H1 (cell line): Measurements from ENCODE around the gene FGF1. TPM values are rescaled to one million over a fixed set of nuclear protein-coding genes. Genes with fewer than 3 reads are reported as not detected.

Source experiments
- BCL11A ChIP-seq, 2 experiments: IDR thresholded peaks; one replicate each; pipeline ENCODE4 v1.6.1; 2011; ENCODE audit warnings: low read depth in 2 of 2, low read length in 2 of 2, mild to moderate bottlenecking in 2 of 2
- CTBP2 ChIP-seq: IDR thresholded peaks from 2 replicates; pipeline ENCODE4 v1.7.0; 2011; ENCODE audit warnings: borderline replicate concordance, mild to moderate bottlenecking, moderate library complexity, mixed read lengths, low read length; ENCODE audit not compliant: insufficient read depth, insufficient read length
- RXRA ChIP-seq: IDR thresholded peaks from 2 replicates; pipeline ENCODE4 v1.6.1; 2011; ENCODE audit warnings: low read depth, mild to moderate bottlenecking, low read length, moderate library complexity; ENCODE audit not compliant: insufficient read depth
- SIN3A ChIP-seq, 2 experiments: IDR thresholded peaks in 1 of 2; conservative IDR thresholded peaks in 1 of 2; 2 replicates each; pipeline ENCODE4 v1.6.1; 2011 to 2012; ENCODE audit warnings: low read length in 2 of 2, improper control_type of control experiment in 1 of 2, low read depth in 1 of 2, mild to moderate bottlenecking in 1 of 2
- SP2 ChIP-seq: IDR thresholded peaks from 2 replicates; pipeline ENCODE4 v1.6.1; 2012; ENCODE audit warnings: mild to moderate bottlenecking, low read length, inconsistent platforms
- TCF12 ChIP-seq: IDR thresholded peaks from 2 replicates; pipeline ENCODE4 v1.6.1; 2011; ENCODE audit warnings: low read depth, mild to moderate bottlenecking, low read length
- polyA plus RNA-seq, 7 experiments: library from polyadenylated mRNA; depleted of rRNA in 3 of 7; stranded (reverse) in 5 of 7; unstranded in 2 of 7; fragments of >200 nt in 5 of 7; fragments of 200-250 nt in 2 of 7; gene quantifications; 1 replicate in 5 of 7; 2 replicates in 1 of 7; 4 replicates in 1 of 7; pipeline versions ENCODE4 v1.2.1 to v1.2.3, GENCODE V29; 2011 to 2013; ENCODE audit warnings: missing spikeins in 2 of 7, mixed read lengths in 2 of 7
- total RNA-seq: library from RNA; stranded (reverse); fragmentation: NEBNext Ultra II Directional; extraction: Animal tissue kit (Norgen Biotek cat#: 25700); gene quantifications from 2 replicates; pipeline ENCODE4 v1.2.1, GENCODE V29; 2021

FGF1 gene
- total and polyA plus RNA-seq, 2 of the 8 experiments (the other 6 are each of a cell fraction or from before 2014, with no cell fraction given) = 0.30 to 0.50 TPM

DNA sequence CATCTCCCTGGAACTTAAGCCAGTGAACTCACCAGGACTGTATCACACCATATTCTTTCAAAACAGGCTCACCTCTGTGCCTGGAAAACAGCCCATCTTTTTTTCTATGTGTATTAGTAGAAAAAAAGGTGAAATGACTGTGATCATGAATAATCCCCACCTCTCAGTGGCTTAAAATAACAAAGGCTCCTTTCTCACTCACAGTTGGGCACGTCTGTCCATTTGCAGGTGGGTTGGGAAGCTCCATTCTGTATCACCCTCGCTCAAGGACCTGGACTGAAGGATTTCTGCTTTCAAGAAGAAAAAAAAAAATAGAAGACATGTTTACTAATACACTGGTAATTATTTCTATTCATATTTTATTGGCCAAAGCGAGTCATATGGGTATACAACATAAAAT, 17.3 kb upstream of the FGF1 start (continued):
- TF ChIP-seq CTBP2 (no peak), TCF12 (0 out of 2 replicates have a peak, but pooled peaks have one; percentile 4), SP2 (no peak), SIN3A (conservative IDR thresholded peaks at IDR 0.05 in 1 of 2, IDR thresholded peaks at IDR 0.05 in 1 of 2; ENCODE audit: low read depth in 1 of 2, low read length in 2 of 2) (no peak), RXRA (no peak), BCL11A (IDR thresholded peaks at IDR 0.05; ENCODE audit: low read depth in 2 of 2, low read length in 2 of 2) (no peak)
